Activated CD8-positive, alpha-beta memory T cell treated with anti-CD3 and anti-CD28 coated beads for 36 hours (primary cell): Measurements from ENCODE around the gene SH3BP4. TPM values are rescaled to one million over a fixed set of nuclear protein-coding genes. Genes with fewer than 3 reads are reported as not detected.

Source experiments
- CTCF ChIA-PET: fragments of 350-600 bp; sonication (Branson Sonifier 250); formaldehyde crosslinking; loops from one replicate; lab custom pipeline; 2021; ENCODE audit warnings: antibody characterized with exemption; lab: Charles Lee
- POLR2A ChIA-PET: fragments of 350-600 bp; sonication (Branson Sonifier 250); formaldehyde crosslinking; loops from one replicate; lab custom pipeline; 2021; ENCODE audit warnings: antibody characterized with exemption; lab: Charles Lee
- total RNA-seq, 2 experiments: library from RNA; stranded (reverse); gene quantifications; one replicate each; pipeline ENCODE4 v1.2.3, GENCODE V29; 2021

Gene SH3BP4
- total RNA-seq, 2 experiments from 2014 or later, result not detected

DNA sequence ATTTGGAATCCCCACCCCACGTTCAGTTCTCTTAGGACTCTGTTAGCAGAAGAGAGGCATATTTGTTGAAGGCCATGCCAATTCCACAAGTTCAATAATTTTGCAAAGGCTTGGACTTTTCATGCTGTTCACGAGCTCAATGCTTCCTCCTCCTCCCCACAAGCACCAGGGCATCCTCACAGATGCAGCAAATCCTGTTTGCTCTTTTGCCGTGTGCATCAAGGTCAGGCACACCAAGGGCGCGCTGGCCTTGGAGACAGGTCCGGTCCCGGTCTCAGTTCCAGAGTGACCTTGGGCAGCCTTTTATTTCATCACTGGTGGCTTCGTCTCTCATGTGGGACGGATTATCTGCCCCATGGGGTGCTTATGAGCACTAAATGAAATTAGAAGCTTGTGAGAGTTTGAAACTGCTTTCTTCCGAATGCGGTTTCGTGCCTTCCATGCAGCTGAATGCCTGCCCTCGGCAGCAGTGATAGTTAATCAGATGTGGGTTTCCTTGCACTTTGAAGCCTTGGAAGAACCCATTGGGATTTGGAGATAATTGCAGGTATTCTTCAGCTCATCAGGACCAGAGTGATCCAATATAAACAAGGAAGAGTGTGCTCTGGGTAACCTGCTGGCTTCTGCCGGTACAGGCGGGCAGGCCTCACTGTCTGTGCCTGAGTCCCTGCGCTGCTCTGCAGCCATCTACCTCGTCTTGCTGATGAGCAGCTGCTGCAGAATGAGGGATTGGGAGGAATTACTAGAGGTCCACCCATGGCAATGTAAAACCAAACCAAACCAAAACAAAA, 140.8 kb downstream of the SH3BP4 start:
- CTCF ChIA-PET, result no interaction called here
- POLR2A ChIA-PET, result no interaction called here

DNA sequence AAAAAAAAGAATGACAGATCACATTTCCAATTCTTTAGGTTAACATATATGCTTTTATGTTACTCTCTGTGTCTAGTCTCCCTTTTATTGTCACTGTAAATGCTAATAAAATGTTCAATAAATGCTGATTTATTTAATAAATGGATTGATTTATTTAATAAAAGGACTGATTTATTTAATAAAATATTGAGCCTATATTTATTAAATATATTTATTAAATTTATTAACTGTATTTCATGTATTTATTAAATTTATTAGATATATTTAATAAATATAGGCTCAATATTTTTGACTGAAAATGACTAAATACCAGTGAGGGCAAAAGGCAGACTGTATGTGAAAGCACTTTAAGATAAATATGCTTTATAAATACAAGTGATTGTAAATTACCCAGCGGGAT, 142.6 kb downstream of the SH3BP4 start:
- POLR2A ChIA-PET, result no interaction called here
- CTCF ChIA-PET, result no interaction called here

DNA sequence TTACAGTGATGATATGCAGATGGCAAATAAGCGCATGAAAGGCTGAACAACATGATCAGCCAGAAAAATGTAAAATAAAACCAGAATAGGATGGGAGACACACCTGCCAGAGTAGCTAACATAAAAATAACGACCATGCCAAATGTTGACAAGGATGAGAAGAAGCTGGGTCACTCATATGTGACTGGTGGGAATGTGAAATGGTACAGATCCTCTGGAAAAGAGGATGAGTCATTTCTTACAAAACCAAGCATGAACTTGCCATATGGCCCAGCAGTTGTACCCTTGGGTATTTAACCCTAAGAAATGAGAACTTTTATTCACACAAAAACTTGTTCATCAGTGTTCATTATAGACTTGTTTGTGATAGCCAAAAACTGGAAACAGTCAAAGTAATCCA, 143.8 kb downstream of the SH3BP4 start:
- CTCF ChIA-PET, result no interaction called here

DNA sequence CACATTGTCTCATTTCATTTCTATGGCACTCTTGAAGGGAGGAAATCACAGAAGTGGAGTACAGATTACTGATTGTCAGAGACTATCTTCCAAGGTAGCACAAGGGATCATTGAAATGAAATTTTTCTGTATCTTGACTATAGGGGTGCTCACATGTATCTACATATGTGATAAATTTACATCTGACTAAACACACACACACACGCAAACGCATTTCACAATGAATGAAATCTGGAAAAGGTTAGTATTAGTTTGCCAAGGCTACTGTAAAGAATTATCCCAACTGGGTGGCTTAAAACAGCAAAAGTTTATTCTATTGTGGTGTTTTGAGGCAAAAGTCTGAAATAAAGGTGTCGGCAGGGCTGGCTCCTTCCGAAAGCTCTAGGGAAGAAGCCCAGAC, 144.6 kb downstream of the SH3BP4 start:
- ChIA-PET POLR2A (no interaction called here), CTCF (no interaction called here)

More for the DNA sequence above, 143.8 kb downstream of the SH3BP4 start:
- POLR2A ChIA-PET, result no interaction called here

DNA sequence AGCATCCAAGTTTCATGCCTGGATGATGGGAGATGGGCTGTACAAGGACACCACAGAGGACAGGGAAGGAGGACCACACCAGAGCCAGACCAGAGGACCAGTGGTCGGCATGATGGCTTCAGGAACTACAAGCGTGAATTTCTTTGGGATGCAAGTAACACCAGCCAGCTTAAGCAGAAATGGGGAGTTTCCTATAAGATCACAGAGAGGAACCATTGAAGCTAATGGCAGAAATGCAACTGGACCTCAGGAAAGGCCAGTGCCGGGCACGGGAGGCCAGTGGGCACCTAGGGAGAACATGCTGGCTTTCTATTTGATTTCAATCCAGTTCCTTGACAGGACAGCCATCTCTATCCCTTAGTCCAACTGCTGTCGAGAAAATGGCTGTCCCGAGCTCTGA, 145.4 kb downstream of the SH3BP4 start:
- CTCF ChIA-PET, result no interaction called here

DNA sequence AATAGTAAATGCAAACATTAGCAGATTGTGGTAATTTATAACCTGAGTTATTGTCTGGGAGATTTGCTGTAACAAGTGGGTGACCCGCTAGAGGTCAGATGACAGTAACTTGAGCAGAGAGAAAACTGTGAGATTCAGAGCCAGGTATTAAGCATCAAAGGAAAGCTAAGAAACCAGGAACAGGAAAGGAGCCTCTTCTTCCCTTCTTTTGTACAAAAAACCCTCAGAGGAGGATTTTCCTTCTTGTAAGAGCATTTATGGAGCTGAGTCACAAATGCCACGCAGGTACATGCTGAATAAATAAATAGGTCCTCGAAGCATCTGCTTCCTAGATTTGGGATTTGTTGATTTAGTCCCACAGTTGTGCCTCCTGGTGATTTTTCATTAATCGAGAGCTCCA, 146.5 kb downstream of the SH3BP4 start:
- POLR2A ChIA-PET, result no interaction called here
- CTCF ChIA-PET, result no interaction called here

More for the DNA sequence above, 145.4 kb downstream of the SH3BP4 start:
- POLR2A ChIA-PET, result no interaction called here

DNA sequence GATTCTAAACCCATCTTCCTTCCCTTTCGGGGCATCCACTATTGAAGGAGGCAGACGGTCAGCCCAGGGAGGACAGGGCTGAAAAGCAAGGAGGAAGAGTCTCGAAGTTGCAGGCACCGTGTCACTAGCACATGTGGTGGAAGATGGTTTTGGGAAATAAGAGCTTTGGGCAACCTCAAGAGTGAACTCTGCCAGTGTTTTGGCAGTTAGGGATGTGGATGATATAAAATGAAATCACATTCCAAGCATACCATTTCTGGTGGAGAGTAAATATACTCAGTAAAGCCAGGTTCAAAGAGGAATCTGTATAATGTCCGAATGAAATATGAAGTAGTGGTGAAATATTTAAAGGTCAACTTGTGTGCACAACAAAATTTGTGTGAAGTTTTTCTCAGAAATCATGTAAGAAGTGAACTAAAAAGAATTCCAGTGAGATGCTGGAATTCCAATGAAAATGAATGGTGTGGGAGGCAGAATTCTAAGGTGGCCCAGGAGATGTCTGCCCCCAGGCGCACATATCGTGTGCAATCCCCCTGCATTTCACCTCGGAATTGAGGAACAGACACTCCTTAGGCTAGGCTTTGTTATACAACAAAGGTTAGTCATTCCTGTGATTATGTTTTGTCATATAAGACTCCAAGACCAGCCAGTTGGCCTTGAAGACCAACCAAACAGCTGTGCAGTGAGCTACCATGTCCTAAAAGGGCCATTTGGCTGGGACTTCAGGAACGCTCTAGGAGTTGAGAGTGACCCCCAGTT, 147.1 kb downstream of the SH3BP4 start:
- CTCF ChIA-PET, result no interaction called here

DNA sequence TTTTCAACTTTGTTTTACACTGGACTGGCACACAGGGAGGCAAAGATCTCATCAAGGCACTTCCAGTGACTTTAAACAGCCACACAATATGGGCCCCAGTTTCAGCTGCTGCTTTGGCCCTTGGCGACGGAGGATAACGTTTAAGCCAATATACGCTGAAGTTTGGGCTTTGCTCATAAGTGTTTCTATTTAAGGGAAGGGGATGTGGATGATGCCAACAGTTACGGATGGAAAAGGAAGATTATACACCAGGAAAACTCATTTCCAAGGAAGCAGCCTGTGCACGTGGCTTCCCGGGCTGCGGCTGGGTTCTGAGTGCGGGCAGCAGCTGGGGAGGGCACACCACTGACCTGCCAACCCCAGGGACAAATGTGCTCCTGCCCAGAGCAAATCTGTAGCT, 151.1 kb downstream of the SH3BP4 start:
- CTCF ChIA-PET, result no interaction called here

More for the DNA sequence above, 147.1 kb downstream of the SH3BP4 start:
- POLR2A ChIA-PET, result no interaction called here

More for the DNA sequence above, 151.1 kb downstream of the SH3BP4 start:
- POLR2A ChIA-PET, result no interaction called here
